ENCODE measurements around the gene KRTAP1-3.

KRTAP1-3 gene

DNA sequence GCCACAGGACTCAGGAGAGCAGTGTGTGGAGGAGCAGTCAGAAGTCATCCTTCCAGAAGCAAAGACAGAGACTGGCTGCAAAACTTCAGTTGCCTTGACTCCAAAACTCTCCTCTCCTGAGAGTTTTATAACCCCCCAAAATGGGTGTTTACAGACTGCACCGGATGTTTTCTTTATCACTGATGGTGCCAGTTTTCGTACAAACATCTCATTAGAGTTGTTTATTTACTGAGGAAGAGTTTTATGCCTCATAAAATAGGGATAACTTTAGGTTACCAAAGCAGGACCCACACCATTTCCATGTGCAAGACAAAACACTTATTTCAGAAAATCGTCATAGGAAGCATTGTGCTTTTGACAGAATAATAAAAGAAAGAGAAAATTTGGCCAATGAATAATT lies 50.4 kb downstream of the KRTAP1-3 start, which contains the start of gene KRT40:
TSS of gene KRT40 (minus strand) at position 101 of the 400 bp plus-strand sequence. CDS start at position 48, 53 bp downstream.
- ChIA-PET CTCF (no interaction called here), POLR2A (ENCODE audit: low non-redundant PET) (no interaction called here)
- H3K27ac ChIP-seq: no peak within 1 kb of the TSS
- DNase-seq (ENCODE audit: low spot score): no peak
- no peak for TF ChIP-seq CTCF (conservative IDR thresholded peaks at IDR 0.05; ENCODE audit: low read depth)
